GM18907 (cell line): ENCODE results near the gene KAT8.

Source experiments
- ATAC-seq: cut with Tn5 transposase; IDR thresholded peaks from one replicate; pipeline ENCODE4 v1.9.1; 2021; ENCODE audit warnings: mild to moderate bottlenecking, moderate library complexity; ENCODE audit not compliant: unreplicated experiment

The KAT8 gene

DNA sequence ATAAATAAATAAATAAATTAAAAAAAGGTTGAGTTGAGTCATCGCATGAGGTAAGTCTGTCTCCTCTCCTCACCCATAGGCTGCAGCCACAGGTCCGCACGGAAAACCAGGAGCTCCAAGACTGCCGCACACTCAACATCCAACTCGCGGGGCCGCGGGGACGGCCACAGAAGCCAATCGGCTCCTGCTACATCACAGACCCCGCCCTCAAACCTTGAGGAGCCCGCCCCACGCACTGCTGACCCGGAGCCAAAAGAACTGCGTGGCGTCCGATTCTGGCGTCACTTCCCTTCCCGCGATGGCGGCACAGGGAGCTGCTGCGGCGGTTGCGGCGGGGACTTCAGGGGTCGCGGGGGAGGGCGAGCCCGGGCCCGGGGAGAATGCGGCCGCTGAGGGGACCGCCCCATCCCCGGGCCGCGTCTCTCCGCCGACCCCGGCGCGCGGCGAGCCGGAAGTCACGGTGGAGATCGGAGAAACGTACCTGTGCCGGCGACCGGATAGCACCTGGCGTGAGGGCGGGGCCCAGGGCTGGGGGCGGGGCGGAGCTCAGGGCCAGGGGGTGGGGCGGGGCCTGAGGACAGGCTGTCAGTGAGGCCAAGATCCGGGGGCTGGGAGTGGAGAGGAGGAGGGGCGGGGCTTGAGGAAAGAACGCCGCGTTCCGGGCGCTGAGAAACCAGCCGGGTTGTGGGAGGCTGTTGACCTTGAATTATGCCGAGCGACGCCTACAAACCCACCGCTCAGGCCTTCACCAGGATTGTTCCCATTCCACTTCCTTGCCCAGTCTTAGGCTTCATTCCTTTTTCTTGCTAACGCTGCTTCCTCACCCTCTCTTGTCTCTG is at the start of gene KAT8:
KAT8 (plus strand) TSS at position 281 of the 839 bp plus-strand sequence; CDS start at position 299, 18 bp downstream.
- peak; percentile 93 for ATAC-seq

DNA sequence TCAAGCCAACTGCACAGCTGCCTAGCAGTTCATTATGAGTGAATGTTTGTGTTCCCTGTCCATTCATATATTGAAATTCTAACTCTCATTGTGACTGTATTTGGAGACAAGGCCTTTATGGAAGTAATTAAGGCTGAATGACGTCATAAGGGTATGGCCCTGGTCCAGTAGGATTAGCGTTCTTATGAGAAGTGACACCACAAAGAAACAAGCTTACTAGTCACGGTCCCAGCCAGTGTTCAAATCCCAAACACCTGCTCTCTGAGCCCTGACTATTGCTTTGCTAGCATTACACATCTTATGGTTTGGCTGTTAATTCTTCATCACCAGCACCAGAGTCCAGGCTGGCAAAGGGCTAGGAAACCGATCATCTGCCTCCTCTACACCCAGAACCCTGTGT is 45.6 kb upstream of the KAT8 start:
- ATAC-seq = no peak

DNA sequence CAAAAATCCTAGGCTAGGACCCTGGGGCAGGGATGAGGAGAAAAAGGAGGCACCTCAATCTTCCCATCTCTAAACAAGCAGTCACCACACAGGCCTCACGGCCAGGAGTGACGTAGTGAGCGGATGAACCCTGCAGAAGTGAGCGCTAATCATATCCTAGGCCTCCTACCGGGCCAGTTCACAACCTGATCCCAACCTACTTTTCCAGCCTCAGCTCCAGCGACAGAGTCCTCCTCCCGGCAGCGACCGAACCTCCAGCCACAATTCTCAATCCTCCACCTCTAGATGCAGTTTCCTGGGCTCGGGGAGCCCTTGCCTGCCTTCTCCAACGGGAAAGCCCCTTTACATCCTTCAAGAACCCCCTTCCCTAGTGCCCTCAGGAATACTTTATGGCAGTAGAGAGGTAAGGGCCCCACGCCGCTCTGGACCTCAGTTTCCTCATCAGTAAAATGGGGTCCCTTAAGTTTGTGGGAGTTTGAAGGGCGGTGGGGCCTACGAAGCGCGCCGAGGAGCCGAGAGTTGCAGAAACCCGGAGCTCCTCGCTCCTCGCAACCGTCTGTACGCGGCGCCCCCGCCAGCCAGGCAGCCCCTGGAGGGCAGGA is 44.8 kb upstream of the KAT8 start:
- ATAC-seq = peak; percentile 4

DNA sequence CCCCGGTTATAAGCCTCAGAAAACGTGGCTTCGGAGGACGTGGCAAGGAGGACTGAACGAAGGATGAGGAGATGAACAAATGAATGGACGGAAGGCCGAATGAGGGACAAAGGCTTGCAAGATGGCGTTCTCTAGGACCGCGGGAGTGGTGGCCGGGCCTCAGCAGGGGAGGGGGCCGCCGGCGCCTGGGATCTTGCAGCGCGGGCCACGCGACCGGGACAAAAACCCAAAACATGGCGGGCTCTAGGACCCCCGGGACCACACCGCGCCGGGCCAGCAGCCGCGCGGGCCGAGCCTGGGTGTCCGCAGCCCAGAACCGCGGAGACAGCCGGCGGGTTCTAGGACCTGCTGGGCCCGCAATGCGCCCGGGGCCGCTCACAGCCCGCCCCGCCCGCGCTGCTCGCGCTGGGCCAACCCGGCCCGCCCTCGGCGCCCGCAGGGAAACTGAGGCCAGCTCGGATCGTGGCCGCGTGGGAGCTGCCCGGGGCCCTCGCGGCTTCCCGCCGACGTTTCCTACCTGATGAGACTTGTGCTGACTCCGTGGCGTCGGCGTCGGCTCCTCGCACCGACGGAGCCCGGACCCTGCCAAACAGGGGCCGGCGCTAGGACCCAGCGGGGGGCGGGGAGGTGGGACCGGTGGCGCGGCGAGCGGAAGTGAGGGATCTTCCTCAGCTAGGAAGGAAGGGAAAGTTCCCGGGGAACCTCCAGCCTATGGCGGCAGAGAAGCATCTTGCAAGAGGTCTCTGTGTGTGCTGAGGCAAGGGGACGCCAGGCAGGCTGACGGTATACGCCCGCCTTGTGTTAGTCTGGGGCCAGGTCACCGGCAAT is 44.1 kb upstream of the KAT8 start:
- ATAC-seq = peak; percentile 59

DNA sequence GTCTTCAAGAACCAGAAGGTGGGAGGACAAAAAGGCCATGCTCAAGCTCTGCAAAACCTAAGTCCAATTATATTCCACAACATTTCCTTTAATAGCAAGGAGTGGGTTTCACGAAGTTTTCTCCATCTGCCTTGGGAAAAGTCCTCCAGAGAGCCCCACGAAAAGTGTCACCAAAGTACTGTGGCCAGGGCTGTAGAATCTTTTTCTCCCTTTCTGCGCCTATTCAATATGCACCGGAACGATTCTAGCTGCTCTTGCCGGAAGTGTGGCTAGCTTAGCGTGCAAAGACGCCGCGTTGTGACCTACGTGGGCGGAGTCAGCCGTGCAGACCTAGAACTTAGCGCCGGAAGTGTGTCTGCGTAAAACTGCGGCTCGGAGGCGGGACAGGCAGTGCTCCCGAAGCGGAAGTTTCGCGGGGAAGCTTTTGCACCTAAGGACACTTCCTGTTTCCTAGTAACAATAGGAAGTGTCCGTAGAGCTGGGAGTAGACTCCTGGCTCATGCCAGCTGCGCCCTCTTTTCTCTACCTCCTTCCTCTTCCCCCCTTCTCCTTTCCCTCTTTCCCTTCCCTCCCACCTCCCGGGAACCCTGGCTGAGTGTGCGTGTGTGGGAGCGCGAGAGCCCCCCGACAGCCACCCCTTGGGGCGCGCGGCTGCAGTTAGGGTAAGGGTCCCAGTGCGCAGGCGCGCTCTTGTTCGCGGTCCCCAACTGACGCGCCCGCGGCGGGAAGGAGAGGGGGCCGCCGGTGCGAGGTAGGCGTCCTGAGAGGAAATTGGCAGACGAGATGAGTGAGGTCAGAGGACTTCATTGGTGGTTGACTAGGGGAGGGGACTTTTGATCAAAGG is 43.3 kb upstream of the KAT8 start, which contains the start of the genes ZNF646 and ZNF668:
ZNF646 (plus strand) TSS at position 453 of the 844 bp plus-strand sequence. CDS start 1,903 bp downstream, outside the sequence.
ZNF668 (minus strand) TSS at position 271 of the 844 bp plus-strand sequence. CDS start 9,781 bp downstream, outside the sequence.
- peak; percentile 70 for ATAC-seq

DNA sequence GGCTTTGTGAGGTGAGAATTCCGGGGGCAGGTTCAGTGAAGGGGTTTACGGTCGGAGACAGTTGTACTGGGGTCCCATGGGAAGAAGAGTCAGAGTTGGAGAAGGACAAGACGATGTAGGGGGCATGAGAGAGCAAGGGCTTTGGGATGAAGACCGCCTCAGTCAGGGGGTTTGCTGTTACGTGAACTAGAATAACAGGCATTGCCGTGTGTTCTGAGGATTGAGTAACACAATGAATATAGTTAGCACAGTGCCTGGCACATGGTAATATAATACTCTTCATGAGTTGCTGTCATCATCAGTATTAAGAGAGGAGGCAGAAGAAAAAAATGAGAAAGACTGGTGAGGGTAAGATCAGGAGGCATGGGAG is 42.7 kb upstream of the KAT8 start:
- no peak for ATAC-seq

DNA sequence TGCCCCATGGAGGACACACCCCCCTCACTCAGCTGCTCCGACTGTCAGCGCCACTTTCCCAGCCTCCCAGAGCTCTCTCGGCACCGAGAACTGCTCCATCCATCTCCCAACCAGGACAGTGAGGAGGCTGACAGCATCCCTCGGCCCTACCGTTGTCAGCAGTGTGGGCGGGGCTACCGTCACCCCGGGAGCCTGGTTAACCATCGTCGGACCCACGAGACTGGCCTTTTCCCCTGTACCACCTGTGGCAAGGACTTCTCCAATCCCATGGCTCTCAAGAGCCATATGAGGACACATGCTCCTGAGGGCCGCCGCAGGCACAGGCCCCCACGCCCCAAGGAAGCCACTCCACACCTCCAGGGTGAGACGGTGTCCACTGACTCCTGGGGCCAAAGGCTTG is 41.1 kb upstream of the KAT8 start:
- ATAC-seq = no peak

DNA sequence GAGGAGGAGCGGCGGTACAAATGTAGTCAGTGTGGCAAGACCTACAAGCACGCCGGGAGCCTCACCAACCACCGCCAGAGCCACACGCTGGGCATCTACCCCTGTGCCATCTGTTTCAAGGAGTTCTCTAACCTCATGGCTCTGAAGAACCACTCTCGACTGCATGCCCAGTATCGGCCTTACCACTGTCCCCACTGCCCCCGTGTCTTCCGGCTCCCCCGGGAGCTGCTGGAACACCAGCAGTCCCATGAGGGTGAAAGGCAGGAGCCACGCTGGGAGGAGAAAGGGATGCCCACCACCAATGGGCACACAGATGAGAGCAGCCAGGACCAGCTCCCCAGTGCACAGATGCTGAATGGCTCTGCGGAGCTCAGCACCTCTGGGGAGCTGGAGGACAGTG is 40.4 kb upstream of the KAT8 start:
- no peak for ATAC-seq

DNA sequence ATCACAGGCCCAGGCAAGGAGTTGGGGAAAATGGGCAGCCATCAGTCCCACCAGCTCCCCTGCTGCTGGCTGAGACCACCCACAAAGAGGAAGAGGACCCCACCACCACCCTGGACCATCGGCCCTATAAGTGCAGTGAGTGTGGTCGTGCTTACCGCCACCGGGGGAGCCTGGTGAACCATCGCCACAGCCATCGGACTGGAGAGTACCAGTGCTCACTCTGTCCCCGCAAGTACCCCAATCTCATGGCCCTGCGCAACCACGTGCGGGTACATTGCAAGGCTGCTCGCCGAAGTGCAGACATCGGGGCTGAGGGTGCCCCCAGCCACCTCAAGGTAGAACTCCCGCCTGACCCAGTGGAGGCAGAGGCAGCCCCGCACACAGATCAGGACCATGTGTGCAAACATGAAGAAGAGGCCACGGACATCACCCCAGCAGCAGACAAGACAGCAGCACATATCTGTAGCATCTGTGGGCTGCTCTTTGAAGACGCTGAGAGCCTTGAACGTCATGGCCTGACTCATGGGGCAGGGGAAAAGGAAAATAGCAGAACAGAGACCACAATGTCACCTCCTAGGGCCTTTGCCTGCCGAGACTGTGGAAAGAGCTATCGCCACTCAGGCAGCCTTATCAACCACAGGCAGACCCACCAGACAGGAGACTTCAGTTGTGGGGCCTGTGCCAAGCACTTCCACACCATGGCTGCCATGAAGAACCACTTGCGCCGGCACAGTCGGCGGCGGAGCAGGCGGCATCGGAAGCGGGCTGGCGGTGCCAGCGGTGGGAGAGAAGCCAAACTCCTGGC is 39.7 kb upstream of the KAT8 start:
- ATAC-seq = no peak

DNA sequence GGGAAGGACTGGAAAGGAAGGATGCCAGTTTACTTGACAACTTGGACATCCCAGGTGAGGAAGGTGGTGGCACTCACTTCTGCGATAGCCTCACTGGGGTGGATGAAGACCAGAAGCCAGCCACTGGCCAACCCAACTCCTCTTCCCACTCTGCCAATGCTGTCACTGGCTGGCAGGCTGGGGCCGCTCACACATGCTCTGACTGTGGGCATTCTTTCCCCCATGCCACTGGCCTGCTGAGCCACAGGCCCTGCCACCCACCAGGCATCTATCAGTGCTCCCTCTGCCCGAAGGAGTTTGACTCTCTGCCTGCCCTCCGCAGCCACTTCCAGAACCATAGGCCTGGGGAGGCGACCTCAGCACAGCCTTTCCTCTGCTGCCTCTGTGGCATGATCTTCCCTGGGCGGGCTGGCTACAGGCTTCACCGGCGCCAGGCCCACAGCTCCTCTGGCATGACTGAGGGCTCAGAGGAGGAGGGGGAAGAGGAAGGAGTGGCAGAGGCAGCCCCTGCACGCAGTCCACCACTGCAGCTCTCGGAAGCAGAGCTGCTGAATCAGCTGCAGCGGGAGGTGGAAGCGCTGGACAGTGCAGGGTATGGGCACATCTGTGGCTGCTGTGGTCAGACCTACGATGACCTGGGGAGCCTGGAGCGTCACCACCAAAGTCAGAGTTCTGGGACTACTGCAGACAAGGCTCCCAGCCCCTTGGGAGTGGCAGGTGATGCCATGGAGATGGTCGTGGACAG is 38.7 kb upstream of the KAT8 start:
- no peak for ATAC-seq

DNA sequence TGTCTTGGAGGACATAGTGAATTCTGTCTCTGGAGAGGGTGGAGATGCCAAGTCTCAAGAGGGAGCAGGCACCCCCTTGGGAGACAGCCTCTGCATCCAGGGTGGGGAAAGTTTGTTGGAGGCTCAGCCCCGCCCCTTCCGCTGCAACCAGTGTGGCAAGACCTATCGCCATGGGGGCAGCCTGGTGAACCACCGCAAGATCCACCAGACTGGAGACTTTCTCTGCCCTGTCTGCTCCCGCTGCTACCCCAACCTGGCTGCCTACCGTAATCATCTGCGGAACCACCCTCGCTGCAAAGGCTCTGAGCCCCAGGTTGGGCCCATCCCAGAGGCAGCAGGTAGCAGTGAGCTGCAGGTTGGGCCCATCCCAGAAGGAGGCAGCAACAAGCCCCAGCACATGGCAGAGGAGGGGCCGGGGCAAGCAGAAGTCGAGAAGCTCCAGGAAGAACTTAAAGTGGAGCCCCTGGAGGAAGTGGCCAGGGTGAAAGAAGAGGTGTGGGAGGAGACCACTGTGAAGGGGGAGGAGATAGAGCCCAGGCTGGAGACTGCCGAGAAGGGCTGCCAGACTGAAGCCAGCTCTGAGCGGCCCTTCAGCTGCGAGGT is 38.0 kb upstream of the KAT8 start:
- ATAC-seq = no peak

DNA sequence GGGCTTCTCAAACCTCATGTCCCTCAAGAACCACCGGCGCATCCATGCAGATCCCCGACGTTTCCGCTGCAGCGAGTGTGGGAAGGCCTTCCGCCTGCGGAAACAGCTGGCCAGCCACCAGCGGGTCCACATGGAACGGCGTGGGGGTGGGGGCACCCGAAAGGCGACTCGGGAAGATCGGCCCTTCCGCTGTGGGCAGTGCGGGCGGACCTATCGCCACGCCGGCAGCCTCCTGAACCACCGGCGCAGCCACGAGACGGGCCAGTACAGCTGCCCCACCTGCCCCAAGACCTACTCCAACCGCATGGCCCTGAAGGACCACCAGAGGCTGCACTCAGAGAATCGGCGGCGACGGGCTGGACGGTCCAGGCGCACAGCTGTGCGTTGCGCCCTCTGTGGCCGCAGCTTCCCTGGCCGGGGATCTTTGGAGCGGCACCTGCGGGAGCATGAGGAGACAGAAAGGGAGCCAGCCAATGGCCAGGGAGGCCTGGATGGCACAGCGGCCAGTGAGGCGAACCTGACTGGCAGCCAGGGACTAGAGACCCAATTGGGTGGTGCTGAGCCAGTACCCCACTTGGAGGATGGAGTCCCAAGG is 37.3 kb upstream of the KAT8 start:
- ATAC-seq = no peak

DNA sequence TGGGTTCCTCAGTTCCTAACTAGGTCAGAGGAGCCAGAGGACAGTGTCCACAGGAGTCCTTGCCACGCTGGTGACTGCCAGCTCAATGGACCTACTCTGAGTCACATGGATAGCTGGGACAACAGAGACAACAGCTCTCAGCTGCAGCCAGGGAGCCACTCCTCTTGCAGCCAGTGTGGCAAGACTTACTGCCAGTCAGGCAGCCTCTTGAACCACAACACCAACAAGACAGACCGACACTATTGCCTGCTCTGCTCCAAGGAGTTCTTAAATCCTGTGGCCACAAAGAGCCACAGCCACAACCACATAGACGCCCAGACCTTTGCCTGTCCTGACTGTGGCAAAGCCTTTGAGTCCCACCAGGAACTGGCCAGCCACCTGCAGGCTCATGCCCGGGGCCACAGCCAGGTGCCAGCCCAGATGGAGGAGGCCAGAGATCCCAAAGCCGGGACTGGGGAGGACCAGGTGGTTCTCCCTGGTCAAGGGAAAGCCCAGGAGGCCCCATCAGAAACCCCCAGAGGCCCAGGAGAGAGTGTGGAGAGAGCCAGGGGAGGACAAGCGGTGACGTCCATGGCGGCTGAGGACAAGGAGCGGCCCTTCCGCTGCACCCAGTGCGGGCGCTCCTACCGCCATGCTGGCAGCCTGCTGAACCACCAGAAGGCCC is 36.6 kb upstream of the KAT8 start:
- ATAC-seq = no peak

DNA sequence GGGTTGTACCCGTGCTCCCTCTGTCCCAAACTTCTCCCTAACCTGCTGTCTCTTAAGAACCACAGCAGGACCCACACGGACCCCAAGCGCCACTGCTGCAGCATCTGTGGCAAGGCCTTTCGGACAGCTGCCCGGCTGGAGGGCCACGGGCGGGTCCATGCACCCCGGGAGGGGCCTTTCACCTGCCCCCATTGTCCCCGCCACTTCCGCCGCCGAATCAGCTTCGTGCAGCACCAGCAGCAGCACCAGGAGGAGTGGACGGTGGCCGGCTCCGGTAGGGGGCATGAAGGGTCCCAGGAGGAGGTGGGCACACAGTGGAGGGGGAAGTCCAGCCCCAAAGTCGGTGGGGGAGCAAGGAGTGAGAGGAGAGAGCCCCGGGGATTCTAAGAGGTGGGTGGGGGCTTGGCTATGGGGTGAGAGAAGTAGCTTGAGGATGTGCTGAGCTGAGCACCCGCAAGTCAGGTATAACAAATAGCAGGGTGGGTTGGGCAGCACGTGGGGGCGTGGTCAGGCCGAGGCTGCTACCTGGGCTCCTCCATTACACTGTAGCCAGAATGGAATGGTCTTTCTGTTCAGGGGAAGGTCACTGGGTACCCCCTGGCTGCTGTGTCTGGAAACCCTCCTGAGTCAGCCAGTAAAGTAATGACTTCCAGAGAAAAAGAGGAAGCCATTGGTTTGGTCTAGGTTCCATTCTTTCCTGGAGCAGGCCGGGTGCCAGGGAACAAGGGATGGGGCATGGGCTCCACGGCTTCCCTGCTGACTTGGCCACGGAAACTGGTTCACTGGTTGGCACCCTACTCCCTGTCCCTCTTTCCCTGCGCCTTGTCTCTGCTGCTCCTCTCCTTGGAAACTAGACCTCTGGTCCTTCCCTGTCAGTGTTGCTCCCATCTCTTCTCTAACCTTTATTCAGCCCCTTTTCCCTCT is 35.8 kb upstream of the KAT8 start:
- no peak for ATAC-seq

DNA sequence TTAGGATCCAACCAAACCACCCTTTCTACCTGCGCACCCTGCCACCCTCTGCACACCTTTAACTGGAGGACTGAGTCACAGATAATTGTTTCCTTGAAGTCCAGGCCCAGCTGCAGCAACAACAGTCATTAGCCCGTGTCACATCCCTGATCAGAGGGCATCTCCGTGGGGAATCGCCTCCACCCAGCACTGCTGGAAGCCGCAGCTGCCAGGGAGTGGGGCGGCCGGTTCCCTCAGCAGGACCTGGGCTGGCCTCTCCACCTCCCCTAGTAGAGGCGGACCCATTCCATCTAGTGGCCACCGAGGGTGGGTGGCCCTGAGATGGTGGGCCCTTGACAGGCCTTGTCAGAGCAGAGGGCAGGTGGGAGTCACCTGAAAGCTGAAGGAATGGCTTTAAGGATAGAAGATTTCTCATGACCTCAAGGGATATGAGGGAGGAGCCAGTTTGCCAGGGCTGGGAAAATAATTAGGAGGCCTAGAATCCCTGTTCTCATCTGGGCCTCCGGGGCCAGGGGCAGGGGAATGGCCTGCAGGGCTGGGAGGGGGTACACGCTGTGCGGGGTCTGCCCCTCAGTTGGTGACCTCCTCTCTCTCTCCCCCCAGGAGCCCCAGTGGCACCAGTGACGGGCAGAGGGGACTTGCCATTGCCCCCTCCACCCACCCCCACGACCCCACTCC is 35.0 kb upstream of the KAT8 start:
- ATAC-seq = no peak

DNA sequence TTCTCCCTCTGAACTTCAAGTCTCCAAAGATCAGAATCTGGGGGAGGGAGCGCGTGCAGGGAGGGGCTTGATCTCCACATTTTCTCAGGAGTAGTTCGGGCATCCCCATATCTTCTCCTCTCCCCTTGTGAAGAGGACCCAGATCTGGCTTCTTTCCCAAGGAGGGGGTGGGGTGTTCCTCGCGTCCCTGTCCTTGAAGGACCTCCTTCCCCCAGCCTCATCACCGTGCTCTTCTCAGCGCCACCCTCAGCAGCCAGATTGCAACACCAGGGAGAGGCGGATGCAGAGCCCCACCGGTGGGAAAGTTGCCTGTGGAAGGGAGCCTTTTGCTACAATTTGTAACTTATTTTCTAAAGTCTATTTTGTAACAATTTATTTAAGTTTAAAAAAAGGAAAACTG is 34.4 kb upstream of the KAT8 start:
- ATAC-seq = no peak
